Measurements from ENCODE around the gene MLEC. TPM values are rescaled to one million over a fixed set of nuclear protein-coding genes. Genes with fewer than 3 reads are reported as not detected.

Gene MLEC
- total RNA-seq, 2 donors from 2014 or later = 331 to 500 TPM

DNA sequence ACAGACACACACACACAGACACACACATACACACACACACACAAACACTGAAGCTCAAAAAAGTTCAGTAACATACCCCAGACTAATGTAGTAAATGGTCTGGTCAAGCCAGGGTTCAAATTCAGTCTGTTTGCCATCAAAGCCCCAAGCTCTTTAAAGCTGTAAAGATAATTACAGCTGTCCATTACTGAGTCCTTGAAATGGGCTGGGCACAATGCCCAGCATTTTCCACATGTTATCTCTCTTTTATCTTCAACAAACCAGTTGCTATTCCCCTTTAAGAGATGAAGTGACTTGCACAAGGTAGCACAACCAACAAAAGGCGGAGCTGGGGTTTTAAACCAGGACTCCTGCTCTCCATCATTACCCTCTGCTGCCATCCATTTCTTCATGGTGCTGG is 15.7 kb downstream of the MLEC start:
- H3K36me3 ChIP-seq = no peaks in the 10 kb centered on the region
- H3K4me1 ChIP-seq = no peaks in the 10 kb centered on the region
- no peak overlapping the region for H3K4me3 ChIP-seq
- no peaks in the 10 kb centered on the region for H3K27me3 ChIP-seq
- TF ChIP-seq, protein P1, sequence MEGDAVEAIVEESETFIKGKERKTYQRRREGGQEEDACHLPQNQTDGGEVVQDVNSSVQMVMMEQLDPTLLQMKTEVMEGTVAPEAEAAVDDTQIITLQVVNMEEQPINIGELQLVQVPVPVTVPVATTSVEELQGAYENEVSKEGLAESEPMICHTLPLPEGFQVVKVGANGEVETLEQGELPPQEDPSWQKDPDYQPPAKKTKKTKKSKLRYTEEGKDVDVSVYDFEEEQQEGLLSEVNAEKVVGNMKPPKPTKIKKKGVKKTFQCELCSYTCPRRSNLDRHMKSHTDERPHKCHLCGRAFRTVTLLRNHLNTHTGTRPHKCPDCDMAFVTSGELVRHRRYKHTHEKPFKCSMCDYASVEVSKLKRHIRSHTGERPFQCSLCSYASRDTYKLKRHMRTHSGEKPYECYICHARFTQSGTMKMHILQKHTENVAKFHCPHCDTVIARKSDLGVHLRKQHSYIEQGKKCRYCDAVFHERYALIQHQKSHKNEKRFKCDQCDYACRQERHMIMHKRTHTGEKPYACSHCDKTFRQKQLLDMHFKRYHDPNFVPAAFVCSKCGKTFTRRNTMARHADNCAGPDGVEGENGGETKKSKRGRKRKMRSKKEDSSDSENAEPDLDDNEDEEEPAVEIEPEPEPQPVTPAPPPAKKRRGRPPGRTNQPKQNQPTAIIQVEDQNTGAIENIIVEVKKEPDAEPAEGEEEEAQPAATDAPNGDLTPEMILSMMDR (IDR thresholded peaks at IDR 0.05) = no peak
- no peak overlapping the region for H3K27ac ChIP-seq
- H3K9ac ChIP-seq (ENCODE audit: low read depth in 2 of 2, low read length in 2 of 2) = no peak overlapping the region
- intact Hi-C loops (cut with DNase I) = no loop called here
- no peak for DNase-seq
- no peaks in the 10 kb centered on the region for H3K9me3 ChIP-seq

DNA sequence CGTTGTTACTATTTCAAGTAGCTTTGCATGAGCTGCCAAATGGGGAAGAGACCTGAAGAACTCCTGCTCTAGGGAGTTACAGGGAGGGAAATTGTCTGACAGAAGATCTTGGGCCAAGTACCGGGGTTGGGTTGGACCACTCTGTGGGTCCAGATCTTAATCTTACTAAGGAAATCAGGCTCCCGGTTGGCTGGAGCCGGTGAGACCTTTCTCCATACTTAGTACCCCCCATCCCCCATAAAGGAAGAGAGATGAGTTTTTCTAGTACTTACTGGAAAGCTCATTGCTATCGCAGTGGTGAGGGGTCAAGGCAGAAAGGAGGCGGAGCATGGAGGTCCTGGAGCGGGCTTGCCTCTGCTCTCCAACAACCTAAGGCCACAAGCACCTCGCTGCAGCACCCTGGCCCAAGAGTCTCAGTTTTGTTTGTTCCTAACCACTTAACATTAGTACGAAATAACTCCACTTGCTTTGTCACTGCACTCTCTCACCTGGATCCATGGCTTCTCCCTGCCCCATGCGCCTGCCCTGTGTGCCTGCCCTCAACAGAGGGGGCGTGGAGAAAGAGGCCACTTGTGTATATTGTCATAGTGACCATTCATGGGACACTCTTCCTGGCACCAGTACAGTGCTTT is 16.5 kb downstream of the MLEC start:
- no peaks in the 10 kb centered on the region for H3K27me3 ChIP-seq
- no peak overlapping the region for H3K27ac ChIP-seq
- no peak overlapping the region for H3K4me3 ChIP-seq
- intact Hi-C loops (cut with DNase I) = no loop called here
- no peak overlapping the region for H3K9ac ChIP-seq (ENCODE audit: low read depth in 2 of 2, low read length in 2 of 2)
- no peaks in the 10 kb centered on the region for H3K4me1 ChIP-seq
- H3K9me3 ChIP-seq = no peaks in the 10 kb centered on the region
- no peak for DNase-seq
- no peaks in the 10 kb centered on the region for H3K36me3 ChIP-seq
- TF ChIP-seq, protein P1 (IDR thresholded peaks at IDR 0.05) = no peak

DNA sequence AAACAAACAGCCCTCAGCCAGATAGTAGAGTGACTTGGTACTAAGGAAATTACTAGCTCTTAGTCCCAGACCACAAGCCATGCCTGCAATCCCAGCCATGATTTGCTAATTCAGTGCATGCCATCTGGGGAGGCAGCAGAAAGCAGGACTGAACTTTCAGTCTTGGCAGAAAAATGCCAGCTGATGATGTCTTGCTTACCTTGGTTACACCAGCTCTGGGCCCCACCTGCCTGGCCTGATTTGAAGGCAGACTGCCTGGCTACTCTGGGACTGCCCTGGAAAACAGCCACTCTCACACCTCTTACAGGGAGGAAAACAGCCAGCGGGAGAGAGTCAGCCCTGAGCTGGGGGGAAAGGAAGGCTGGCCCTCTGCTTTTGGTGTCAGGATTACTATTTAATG is 18.7 kb downstream of the MLEC start:
- no peak overlapping the region for H3K9ac ChIP-seq (ENCODE audit: low read depth in 2 of 2, low read length in 2 of 2)
- H3K36me3 ChIP-seq = no peaks in the 10 kb centered on the region
- no peaks in the 10 kb centered on the region for H3K27me3 ChIP-seq
- H3K9me3 ChIP-seq = no peaks in the 10 kb centered on the region
- intact Hi-C loops (cut with DNase I) = no loop called here
- H3K4me1 ChIP-seq = peaks cover 6% of the 10 kb centered on the region
- no peak for DNase-seq
- TF ChIP-seq, protein P1 (IDR thresholded peaks at IDR 0.05) = no peak
- H3K4me3 ChIP-seq = no peak overlapping the region
- no peak overlapping the region for H3K27ac ChIP-seq

DNA sequence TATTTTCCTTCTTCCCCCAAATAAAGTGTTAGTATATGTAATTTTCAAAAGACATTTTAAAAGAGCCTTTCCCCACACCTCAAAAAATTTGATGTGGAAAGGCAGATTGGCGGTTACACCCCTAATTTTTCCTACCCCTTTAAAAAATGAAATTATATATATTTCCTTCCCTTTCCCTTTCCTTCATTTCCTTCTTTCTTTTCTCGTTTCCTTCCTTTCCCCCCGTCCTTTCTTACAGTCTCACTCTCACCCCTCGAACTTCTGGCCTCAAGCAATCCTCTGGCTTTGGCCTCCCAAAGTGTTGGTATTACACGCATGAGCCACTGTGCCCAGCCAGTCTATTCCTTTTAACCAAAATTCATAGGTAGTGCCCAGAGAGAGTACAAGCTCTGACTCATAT is 19.1 kb downstream of the MLEC start:
- TF ChIP-seq, protein P1 (IDR thresholded peaks at IDR 0.05) = no peak
- Histone ChIP-seq H3K27ac (no peak overlapping the region), H3K27me3 (no peaks in the 10 kb centered on the region), H3K4me1 (peaks cover 6% of the 10 kb centered on the region), H3K36me3 (no peaks in the 10 kb centered on the region), H3K9me3 (no peaks in the 10 kb centered on the region), H3K4me3 (no peak overlapping the region), H3K9ac (ENCODE audit: low read depth in 2 of 2, low read length in 2 of 2) (no peak overlapping the region)
- DNase-seq = no peak
- intact Hi-C loops (cut with DNase I) = no loop called here

DNA sequence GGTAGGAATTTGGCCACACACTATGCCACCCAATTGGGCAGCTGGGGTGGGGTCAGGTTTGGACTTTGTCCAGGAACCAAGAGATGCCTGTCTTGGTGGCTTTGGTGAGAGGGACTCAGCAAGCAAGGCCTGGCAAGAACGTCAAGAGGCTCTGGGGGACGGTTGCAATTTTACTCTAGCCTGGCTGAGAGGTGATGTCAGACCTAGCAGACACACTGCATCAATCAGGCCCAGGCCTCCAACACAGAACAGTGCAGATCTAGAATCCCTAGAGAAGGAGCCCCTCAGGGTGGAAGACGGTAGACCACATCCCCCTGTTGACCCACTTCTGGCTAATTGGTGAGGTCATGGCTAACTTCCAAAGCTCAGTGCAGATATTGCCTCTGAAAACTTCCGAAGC is 21.7 kb downstream of the MLEC start:
- H3K4me3 ChIP-seq = no peak overlapping the region
- no peak for DNase-seq
- H3K4me1 ChIP-seq = peaks cover 12% of the 10 kb centered on the region
- H3K36me3 ChIP-seq = no peaks in the 10 kb centered on the region
- no peaks in the 10 kb centered on the region for H3K27me3 ChIP-seq
- TF ChIP-seq, protein P1 (IDR thresholded peaks at IDR 0.05) = no peak
- intact Hi-C loops (cut with DNase I) = no loop called here
- no peaks in the 10 kb centered on the region for H3K9me3 ChIP-seq
- H3K9ac ChIP-seq (ENCODE audit: low read depth in 2 of 2, low read length in 2 of 2) = no peak overlapping the region
- no peak overlapping the region for H3K27ac ChIP-seq
